ENCODE measurements around the gene MMP19.
A peak's percentile ranks its signal among the peaks of the same experiment; 100 is the strongest.
"Not testable (repeated sequence)": the region's sequence is repeated elsewhere in the genome, so short reads cannot be mapped to it uniquely, and the experiment has no call there.

The MMP19 gene, protein sequence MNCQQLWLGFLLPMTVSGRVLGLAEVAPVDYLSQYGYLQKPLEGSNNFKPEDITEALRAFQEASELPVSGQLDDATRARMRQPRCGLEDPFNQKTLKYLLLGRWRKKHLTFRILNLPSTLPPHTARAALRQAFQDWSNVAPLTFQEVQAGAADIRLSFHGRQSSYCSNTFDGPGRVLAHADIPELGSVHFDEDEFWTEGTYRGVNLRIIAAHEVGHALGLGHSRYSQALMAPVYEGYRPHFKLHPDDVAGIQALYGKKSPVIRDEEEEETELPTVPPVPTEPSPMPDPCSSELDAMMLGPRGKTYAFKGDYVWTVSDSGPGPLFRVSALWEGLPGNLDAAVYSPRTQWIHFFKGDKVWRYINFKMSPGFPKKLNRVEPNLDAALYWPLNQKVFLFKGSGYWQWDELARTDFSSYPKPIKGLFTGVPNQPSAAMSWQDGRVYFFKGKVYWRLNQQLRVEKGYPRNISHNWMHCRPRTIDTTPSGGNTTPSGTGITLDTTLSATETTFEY

DNA sequence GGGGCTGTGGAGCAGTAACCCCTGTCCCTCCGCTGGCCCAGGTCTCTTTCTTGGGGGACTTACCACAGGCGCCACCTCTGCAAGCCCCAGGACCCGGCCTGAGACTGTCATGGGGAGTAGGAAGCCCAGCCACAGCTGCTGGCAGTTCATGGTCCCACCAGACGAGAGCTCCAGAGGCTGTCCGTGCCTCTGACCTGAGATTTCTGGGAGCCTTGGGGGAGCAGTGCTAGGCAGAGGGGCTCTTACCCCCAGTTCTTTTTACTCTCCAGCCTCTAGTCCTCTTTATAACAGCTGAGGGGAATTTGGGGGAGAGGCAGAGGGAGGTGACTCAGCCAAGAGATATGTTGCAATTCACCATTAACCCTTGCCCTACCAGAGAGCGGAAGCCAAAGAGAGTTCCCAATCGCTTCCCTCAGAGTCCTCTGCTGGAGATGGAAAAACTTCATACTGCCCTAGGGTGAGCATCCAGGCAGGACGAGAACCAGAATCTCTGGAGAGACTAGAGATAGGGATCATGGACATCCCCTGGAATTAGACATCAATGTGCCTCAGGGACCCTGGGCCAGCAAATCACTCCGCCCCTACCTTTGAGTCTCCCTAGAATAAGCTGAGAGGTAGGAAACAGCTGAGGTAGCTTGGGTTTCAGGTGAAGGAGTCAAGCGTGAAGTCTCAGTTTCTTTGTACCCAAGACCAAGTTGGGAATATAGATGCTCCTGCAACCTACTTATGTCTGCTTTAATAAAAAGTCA lies at the start of gene MMP19:
MMP19 (minus strand) TSS at position 256 of the 749 bp plus-strand sequence; CDS start at position 150, 106 bp downstream.
- peak; percentile 67 for DNase-seq (ENCODE audit: low read depth)

DNA sequence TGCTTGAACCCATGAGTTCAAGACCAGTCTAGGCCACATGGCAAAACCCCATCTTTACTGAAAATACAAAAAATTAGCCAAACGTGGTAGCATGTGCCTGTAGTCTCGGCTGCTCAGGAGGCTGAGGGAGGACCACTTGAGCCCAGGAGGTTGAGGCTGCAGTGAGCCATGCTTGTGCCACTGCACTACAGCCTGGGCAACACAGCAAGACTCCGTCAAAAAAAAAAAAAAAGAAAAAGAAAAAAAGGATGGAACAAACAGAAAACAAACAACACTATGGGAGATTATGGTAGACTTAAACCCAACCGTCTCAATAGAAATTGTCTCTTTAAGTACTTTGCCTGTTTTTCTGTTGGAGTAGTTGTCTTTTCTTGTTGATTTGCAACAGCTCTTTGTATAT lies 48.6 kb upstream of the MMP19 start:
- DNase-seq (ENCODE audit: low read depth) = no peak

DNA sequence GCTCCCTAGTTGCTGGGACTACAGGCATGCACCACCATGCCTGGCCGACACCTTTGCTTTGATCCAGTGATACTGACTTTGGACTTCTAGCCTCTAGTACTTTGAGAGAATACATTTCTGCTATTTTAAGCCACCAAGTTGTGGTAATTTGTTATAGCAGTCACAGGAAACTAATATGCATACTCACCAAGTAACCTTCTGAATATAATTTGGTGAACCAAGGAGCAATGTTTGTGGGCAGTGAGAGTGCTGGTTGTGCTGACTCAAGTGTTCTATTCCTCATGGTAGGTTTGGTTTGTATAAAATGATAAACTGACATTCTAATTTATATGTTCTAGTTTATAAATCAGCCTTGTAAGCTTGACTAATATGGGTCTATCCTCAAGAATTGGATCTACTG lies 42.4 kb upstream of the MMP19 start:
- no peak for DNase-seq (ENCODE audit: low read depth)

DNA sequence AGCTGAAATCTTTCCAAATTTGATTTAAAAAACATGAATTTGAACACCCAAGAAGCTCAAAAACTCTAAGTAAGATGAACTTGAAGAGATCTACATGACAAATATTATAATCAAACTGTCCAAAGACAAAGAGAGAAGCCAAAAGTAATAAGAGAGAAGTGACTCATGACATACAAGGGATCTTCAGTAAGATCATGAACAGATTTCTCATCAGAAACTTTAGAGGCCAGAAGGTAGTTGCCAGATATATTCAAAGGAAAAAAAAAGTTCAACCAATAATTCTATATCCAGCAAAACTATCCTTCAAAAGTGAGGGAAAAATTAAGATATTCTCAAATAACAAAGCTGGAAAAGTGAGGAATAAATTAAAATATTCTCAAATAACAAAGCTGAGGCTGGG lies 35.1 kb upstream of the MMP19 start:
- no peak for DNase-seq (ENCODE audit: low read depth)

DNA sequence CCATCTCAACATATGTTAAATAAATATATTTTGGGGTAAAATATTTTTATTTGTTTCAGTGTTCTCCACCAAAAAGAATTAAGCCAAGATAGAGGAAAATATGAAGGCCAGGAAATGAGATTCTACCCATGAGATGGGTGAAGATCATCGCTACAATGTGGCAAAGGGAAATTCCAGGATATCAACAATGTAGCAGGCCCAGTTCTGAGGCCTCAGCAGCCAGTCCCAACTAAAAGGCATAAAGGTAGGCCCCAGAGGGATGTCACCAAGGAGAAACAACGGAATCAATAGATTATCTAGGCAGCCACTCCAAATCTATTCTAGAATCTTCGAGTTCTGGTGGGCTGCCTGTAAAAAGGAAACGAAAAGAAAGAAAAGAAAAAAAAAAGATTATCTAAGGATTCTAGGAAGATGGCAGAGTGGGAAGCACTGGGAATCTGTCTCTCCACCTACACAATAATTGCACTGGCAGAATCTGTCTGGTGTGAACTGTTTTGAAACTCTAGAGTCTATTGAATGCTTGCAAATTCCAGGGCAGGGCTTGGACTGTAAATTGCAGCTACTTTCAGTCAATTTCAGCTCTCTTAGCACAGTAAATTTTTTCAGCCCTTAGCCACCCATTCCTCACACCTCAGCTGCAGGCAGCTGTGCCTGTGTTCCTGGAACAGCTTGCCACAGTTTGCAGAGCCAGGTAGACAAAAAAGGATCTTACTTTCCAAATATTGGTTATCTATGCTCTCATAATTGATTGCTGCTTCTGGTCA lies 33.1 kb upstream of the MMP19 start:
- DNase-seq (ENCODE audit: low read depth) = no peak

DNA sequence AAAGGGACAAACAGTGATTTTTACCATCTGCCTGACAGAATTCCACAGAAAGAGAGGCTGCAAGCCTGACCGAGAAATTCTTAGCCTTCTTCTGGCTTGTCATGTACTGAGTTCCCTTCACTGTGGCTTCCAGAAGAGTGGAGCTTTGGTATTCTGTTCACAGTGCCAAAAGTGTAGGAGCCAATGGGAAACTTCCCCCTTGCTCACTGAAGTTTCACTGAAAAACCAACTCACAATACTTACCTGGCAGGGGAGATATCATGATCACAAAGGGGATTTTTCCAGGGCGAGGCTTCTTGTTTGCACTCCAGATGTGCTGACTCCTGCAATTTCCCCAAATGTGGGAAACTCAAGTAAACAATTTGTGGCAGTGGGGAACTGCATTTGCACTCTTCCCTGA lies 31.7 kb upstream of the MMP19 start:
- DNase-seq (ENCODE audit: low read depth) = no peak

DNA sequence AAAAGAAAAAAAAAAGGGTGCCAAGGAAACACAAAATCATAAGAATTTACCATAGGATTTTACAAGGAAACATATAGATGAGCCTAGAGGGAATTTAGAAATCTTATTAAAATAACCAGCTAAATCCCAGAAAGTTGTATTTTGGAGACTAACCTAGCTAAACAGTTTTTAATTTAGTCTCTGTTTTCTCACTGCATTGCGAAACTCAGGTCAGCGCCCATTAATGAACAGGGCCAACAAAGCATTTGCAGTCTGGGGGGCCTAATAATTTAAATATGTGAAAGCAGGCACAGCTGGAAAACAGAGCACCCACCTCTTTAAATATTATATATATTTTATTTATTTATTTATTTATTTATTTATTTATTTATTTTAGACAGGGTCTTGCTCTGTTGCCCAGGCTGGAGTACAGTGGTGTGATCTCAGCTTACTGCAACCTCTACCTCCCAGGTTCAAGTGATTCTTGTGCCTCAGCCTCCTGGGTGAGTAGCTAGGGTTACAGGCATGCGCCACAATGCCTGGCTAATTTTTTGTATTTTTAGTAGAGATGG lies 23.8 kb upstream of the MMP19 start:
- DNase-seq (ENCODE audit: low read depth) = not testable (repeated sequence)

DNA sequence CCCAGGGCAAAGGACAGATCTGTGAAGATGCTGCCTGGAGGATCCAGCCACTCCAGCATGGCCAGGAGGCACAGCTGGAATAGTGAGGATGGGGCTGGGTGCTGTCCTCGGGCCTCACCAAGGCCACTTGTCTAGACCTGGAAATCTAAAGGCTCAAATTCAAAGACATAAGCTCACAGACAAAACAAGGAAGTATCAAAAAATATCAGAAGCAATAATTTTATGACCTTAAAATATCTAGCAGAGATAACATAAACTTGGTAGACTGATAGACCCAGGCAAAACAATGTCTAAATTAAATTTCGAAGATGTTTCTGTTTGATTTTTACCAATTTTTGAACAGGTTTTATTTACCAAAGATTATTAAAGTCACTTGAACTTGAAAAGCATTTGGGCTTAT lies 22.6 kb upstream of the MMP19 start:
- DNase-seq (ENCODE audit: low read depth) = no peak

DNA sequence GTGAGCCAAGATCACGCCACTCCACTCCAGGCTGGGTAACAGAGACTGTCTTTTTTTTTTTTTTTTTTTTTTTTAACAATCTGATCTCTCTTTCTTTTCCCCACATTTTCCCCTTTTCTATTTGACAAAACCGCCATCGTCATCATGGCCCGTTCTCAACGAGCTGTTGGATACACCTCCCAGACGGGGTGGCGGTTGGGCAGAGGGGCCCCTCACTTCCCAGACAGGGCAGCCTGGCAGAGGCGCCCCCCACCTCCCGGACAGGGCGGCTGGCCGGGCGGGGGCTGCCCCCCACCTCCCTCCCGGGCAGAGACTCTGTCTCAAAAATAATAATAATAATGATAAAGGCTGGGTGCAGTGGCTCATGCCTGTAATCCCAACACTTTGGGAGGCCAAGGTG lies 20.2 kb upstream of the MMP19 start:
- not testable (repeated sequence) for DNase-seq (ENCODE audit: low read depth)

DNA sequence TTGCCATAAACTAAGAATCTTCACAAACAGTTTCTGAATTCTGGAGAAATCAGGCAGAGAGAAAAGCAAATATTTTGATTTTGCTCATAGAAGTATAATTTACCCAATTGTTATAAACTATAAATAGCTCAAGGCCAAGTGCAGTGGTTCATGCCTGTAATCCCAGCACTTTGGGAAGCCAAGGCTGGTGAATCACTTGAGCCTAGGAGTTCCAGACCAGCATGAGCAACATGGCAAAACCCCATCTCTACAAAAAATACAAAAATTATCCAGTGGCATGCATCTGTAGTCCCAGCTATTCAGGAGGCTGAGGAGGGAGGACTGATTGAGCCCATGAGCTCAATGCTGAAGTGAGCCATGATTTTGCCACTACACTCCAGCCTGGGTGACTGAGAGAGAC lies 19.6 kb upstream of the MMP19 start:
- peak; percentile 46 for DNase-seq (ENCODE audit: low read depth)

DNA sequence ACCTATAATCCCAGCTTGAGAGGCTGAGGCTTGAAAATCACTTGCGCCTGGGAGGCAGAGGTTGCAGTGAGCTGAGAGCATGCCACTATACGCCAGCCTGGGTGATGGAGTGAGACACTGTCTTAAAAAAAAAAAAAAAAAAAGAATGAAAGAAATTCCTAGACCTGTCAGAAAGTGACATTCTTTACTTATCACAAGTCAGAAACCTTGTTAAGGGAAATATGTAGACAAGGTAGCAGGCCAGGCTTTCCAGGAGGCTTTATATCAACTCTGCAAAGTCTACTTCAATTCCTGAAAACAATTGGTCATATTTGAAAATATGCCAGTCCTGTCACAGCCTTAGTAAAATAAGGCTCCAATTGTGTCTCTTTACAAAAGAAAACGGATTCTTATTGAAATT lies 19.1 kb upstream of the MMP19 start:
- DNase-seq (ENCODE audit: low read depth) = no peak

DNA sequence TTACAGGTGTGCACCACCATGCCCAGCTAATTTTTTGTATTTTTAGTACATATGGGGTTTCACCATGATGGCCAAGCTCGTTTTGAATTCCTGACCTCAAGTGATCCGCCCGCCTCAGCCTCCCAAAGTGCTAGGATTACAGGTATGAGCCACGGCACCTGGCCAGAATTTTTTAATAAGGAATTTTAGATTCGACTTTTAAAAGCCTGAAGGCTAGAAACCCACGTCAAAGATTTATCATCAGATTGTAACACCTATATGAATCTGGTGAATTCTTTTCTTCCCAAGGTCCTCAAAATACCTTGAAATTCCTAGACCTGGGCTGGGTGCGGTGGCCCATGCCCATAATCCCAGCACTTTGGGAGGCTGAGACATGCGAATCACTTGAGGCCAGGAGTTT lies 18.7 kb upstream of the MMP19 start:
- DNase-seq (ENCODE audit: low read depth) = no peak

DNA sequence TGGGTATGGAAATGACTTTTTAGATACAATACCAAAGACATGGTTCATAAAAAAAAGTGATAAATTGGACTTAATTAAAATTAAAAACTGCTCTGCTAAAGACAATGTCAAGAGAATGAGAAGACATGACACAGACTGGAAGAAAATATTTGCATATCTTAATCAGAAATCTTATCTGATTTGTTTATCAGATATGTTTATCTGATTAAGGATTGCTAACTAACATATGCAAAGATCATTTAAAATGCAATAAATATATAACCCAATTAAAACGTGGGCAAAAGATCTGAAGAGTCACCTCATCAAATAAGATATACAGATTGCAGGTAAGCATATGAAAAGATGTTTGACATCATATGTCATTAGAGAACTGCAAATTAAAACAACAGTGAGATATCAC lies 10.0 kb upstream of the MMP19 start:
- no peak for DNase-seq (ENCODE audit: low read depth)

DNA sequence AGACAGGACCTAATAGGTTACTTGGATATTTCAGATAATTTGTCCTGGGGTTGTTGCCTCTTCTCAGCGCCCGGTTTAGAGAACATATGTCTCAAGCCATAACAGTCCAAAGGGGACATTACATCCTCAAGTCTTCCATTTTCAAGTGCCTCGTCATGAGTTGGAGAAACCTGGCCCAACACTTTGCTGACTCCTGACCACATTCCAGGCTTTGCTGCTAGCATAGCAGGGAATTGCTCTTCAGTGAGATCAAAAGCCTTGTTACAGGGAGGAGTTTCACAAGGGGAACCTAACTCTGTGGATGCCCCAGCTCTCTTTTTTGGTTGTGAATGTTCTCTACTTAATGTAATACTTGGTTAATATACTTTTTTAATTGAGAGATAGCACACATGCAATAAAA lies 8.2 kb upstream of the MMP19 start:
- no peak for DNase-seq (ENCODE audit: low read depth)

DNA sequence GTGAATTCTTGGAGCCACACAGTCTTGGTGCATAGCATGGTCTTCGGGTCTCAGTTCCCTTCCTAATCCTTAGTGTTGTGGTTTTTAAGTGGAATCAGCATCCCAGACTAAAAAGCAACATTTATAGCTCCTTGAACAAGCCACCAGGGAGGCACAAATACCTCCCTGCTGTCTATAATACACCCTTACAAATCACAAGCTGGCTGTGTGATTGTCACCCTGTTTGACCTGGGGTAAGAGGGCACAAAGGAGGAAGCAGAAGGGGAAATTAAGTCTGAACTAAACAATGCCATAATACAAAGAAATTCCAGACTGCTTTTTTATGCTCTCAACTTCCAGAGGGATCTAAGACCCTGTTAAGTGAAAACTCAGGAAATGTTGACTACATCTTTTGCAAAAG lies 7.7 kb upstream of the MMP19 start:
- no peak for DNase-seq (ENCODE audit: low read depth)

DNA sequence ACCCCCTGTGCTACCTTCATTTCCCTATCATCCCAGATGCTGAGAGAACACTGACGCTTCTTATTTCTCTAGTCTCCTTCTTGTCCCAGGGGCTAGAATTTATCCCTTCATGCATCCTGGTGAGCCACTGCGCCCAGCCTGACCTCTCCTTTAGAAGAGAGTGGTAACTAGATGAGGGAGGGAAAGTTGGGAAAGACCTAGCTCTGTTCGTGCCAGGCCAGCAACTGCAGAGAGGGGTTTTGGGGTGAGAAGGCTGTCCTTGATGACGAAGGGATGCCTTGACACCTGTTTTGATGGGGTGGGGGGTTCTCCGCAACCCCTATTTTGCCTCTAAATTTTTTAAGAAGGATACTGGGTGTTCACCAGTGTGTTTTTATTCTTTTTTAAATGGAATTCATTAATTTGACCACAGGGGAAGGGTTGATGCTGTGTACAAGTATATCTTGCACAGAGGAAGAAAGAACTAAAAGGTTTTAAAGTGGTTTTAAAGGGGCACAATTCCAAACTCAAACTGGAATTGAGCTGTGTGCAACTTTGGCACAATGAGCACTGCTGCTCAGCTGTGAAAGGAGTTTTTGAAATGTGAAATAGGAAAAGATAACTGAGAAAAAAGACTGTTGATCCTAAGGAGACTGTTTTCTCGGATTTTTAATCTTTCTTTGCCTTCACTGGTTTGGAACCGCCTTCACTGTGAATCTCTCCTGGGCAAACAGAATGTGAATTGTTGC lies 7.0 kb upstream of the MMP19 start:
- DNase-seq (ENCODE audit: low read depth) = no peak

DNA sequence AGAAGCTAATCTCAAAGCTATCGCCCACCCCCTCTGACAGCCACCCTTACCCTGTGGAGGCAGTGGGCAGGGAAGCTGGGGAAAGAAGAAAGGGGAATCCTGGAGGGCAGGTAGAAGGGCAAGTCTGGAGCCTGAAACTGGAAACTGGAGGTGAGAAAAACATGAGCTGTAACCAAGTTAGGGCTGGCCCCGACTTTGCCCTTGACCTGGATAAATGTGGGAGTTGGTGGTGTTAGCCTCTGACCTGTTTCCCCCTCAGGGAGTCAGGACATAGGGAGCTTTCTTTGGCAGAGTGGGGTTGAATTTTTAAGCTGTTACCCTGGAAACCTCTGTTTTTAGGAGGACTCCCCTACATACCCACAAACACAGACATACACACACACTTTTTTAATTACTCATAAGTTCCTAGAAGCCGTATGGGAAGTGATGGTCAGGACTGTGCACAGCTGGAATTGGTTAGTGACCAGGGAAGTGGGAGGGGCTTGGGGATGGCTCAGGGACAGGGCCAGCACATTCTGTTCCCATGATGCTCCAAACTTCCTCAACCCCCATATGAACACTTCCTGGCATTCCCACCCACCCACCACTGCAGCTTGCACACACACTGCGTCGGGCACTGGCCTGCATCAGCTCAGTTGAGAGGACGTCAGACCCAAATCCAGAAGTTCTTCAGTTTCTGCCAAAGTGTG lies 5.0 kb upstream of the MMP19 start:
- peak; percentile 99 for DNase-seq (ENCODE audit: low read depth)

DNA sequence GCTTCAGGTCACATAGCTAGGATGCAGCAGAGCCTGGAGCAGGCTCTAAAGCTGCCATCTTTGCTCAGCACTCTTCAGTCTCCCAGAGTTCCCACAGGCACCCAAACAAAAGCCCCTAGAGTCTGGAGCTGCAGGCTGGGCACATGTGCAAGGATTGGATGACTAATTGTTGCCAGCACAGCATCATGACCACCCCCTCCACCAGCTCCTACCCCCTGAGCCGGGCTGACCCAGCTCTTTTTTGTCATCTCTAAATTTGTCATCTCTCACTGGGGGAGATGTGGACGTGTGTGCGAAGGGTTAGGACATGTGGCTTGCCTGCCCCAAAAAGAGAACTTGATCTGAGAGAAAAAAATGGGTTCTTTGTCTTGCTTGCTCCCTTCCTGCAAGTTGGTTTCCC lies 4.3 kb upstream of the MMP19 start:
- peak; percentile 73 for DNase-seq (ENCODE audit: low read depth)

DNA sequence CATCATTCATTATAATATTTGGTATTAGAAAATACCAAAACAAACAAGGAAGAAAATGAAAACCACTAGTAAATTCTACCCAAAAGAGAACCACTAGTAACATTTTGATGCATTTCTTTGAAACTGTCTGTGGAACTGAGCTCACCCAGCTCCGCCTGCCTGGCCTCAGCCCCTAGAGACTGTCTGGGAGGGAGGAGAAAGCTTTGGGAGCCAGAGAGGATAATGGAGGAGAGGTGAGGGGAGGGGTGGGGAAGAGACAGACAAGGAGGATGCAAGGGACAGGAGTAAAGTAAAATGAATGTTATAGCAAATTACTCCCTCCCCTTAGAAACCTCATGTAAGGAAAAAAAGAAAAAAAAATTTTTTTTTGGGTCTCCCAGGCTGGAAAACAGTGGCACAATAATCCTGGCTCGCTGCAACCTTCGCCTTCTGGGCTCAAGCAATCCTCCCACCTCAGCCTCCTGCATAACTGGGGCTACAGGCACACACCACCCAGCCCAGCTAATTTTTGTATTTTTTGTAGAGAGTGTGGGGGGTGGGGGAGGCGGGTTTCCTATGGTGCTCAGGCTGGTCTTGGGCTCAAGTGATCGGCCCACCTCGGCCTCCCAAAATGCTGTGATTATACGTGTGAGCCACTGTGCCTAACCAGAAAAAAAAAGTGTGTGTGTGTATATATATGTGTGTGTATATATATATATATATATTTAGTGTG lies 3.2 kb upstream of the MMP19 start:
- no peak for DNase-seq (ENCODE audit: low read depth)

DNA sequence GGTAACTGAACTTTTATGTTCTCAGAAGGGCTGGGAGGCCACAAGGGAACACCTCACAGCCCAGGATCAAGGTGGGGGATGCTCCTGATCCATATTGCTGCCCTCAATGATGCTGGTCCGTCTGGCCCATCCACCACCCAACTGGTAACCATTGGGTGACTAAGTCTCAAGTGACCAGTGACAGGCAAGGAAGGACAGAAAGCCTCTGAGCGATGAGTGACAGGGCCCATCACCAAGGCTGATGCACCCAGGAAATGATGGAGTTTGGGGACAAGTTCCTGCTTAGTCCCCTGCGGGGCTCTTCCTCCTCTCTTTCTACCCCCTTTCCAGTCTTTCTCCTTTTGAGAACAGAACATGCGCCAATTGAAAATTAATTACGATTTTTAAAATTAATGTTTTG lies 2.6 kb upstream of the MMP19 start:
- no peak for DNase-seq (ENCODE audit: low read depth)
